Right atrium auricular region (tissue), 2 donors: ENCODE data around the gene SUPV3L1. TPM values are rescaled to one million over a fixed set of nuclear protein-coding genes. Genes with fewer than 3 reads are reported as not detected.
"Not testable (repeated sequence)": the region's sequence is repeated elsewhere in the genome, so short reads cannot be mapped to it uniquely, and the experiment has no call there.

ENCODE experiments used
- DNase-seq: peaks from one replicate; pipeline ENCODE4 v3.0.0-alpha.2; 2019; ENCODE audit warnings: low spot score
- H3K27ac ChIP-seq, 2 donors: fragments of 200-600 bp; sonication (generic); 1 replicate in 1 of 2; 2 replicates in 1 of 2; pipeline ENCODE4 v1.5.1; 2016 to 2019
- H3K27me3 ChIP-seq, 2 donors: fragments of 200-600 bp; sonication (generic); one replicate each; pipeline versions ENCODE4 v1.5.1 to v1.6.0; 2017 to 2019
- H3K36me3 ChIP-seq: fragments of 200-600 bp; sonication (generic); one replicate; pipeline ENCODE4 v1.5.1; 2016
- H3K4me1 ChIP-seq, 2 donors: fragments of 200-600 bp; sonication (generic); one replicate each; pipeline versions ENCODE4 v1.5.1 to v1.6.0; 2017 to 2019
- H3K4me3 ChIP-seq, 2 donors: fragments of 200-600 bp; sonication (generic); 1 replicate in 1 of 2; 2 replicates in 1 of 2; pipeline ENCODE4 v1.5.1; 2017 to 2019; ENCODE audit warnings: mild to moderate bottlenecking in 1 of 2, moderate library complexity in 1 of 2
- H3K9me3 ChIP-seq, 2 donors: fragments of 200-600 bp; sonication (generic); one replicate each; pipeline ENCODE4 v1.5.1; 2019
- CTCF ChIP-seq, 2 donors: fragments of 200-600 bp; sonication (generic); IDR thresholded peaks; one replicate each; pipeline ENCODE4 v1.5.1; 2019; ENCODE audit warnings: antibody characterized with exemption in 2 of 2
- total RNA-seq, 2 donors: library from RNA; depleted of rRNA; stranded (reverse); fragments of >200 nt; gene quantifications; one replicate each; pipeline ENCODE4 v1.1.0, GENCODE V29; 2016

The SUPV3L1 gene
- 10 to 100 TPM; 20.8 to 27.2 TPM for total RNA-seq

GRCh38 chr10:69179743-69180524, at the start of gene SUPV3L1:
Gene SUPV3L1, plus strand, starts transcription at chr10:69180234. Its CDS starts 58 bp downstream, at chr10:69180292.
- Histone ChIP-seq H3K4me3 (peak within 1 kb of the TSS; percentile 94 to 96), H3K9me3 (no peaks in the 10 kb centered on the region), H3K27me3 (no peaks in the 10 kb centered on the region), H3K4me1 (peaks cover 0 to 23% of the 10 kb centered on the region in 2 donors), H3K36me3 (no peaks in the 10 kb centered on the region), H3K27ac (peak within 1 kb of the TSS; percentile 86 to 95)
- peak in 1 of 2 donors; percentile 12 for TF ChIP-seq CTCF (IDR thresholded peaks at IDR 0.05)
- peak; percentile 94 for DNase-seq

DNA sequence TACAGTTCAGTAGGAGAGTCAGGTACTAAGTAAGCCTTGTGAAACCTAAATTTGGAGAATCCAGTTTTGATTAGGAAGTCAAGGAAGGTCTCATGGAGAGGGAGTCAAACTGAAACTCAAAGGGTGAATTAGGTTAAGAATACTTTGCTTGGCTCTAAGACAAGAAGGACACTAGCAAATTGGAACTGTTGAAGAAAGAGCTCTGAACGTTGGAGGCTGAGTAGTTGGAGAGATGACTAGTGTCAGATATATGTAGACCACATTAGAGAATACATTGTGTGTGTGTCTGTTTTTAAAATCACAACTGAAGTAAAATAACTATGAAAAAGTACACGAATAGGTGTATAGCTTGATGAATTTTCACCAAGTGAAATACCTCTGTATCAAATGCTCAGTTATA, 49.8 kb upstream of the SUPV3L1 start:
- Histone ChIP-seq H3K36me3 (peaks cover 7% of the 10 kb centered on the region), H3K4me1 (peaks cover 0 to 11% of the 10 kb centered on the region in 2 donors), H3K27me3 (no peaks in the 10 kb centered on the region), H3K9me3 (no peaks in the 10 kb centered on the region), H3K4me3 (no peak overlapping the region), H3K27ac (no peak overlapping the region)
- no peak for TF ChIP-seq CTCF (IDR thresholded peaks at IDR 0.05)
- DNase-seq: no peak

DNA sequence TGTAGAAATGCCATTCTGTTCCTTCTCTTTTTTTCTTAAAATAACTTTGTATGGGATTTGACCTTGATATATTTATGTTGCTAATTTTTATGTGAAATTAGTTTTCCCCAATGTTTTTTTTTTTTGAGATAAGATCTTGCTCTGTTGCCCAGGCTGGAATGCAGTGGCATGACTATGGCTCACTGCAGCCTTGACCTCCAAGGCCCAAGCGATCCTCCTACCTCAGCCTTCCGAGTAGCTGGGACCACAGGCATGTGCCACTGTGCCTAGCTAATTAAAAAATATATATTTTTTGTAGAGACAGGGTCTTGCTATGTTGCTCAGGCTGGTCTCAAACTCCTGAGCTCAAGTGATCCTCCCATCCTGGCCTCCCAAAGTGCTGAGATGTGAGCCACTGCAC, 40.1 kb upstream of the SUPV3L1 start:
- H3K27ac ChIP-seq: no peak overlapping the region
- H3K4me3 ChIP-seq: no peak overlapping the region
- no peaks in the 10 kb centered on the region for H3K4me1 ChIP-seq
- no peak for TF ChIP-seq CTCF (IDR thresholded peaks at IDR 0.05)
- no peaks in the 10 kb centered on the region for H3K9me3 ChIP-seq
- no peaks in the 10 kb centered on the region for H3K27me3 ChIP-seq
- DNase-seq: no peak
- H3K36me3 ChIP-seq: peaks cover 13% of the 10 kb centered on the region

- H3K9me3 ChIP-seq: no peaks in the 10 kb centered on the region
- no peak for DNase-seq
- no peaks in the 10 kb centered on the region for H3K27me3 ChIP-seq
- H3K4me1 ChIP-seq: no peaks in the 10 kb centered on the region
- no peak overlapping the region for H3K4me3 ChIP-seq
- H3K27ac ChIP-seq: no peak overlapping the region
- TF ChIP-seq CTCF (IDR thresholded peaks at IDR 0.05): no peak
- H3K36me3 ChIP-seq: peaks cover 13% of the 10 kb centered on the region
Observed at GRCh38 chr10:69141304-69141703, 38.7 kb upstream of the SUPV3L1 start.

- not testable (repeated sequence) for H3K27me3 ChIP-seq, H3K36me3 ChIP-seq, H3K9me3 ChIP-seq, H3K4me3 ChIP-seq, H3K4me1 ChIP-seq, DNase-seq, H3K27ac ChIP-seq
Observed at GRCh38 chr10:69142074-69142473, 38.0 kb upstream of the SUPV3L1 start.

DNA sequence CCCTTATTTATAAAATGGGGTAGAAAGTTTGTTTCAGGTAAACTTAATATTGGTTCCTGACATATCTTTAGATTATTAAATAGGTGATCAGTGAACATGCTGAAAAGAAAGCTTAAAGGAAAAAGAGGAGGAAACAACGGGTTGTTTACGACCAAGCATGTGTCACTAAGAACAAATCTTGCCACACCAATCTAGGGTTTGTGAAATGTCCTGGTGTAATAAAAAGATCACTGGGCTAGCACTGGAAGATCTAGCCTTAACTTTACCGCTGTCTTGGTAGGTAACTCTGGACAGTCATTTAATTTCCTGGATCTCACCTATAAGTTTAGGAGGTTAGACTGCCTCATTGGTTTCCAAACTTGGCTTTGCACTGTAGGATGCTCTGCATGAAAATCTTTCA, 37.1 kb upstream of the SUPV3L1 start:
- DNase-seq: no peak
- H3K9me3 ChIP-seq: no peaks in the 10 kb centered on the region
- H3K27me3 ChIP-seq: no peaks in the 10 kb centered on the region
- H3K36me3 ChIP-seq: peaks cover 6% of the 10 kb centered on the region
- H3K4me3 ChIP-seq: no peak overlapping the region
- no peaks in the 10 kb centered on the region for H3K4me1 ChIP-seq
- H3K27ac ChIP-seq: no peak overlapping the region
- TF ChIP-seq CTCF (IDR thresholded peaks at IDR 0.05): no peak
